NOMO-1 (cell line): Measurements from ENCODE around the gene DOCK3.
"Not testable (repeated sequence)": the region's sequence is repeated elsewhere in the genome, so short reads cannot be mapped to it uniquely, and the experiment has no call there.

ENCODE experiments used
- DNase-seq, 2 experiments: peaks; one replicate each; lab custom pipeline; 2025; ENCODE audit not compliant: unreplicated experiment in 2 of 2; lab: John Stamatoyannopoulos, UW

DOCK3 gene

GRCh38 chr3:50971487-50971924 lies 296.8 kb downstream of the DOCK3 start:
- DNase-seq = peak; percentile 55 to 58

GRCh38 chr3:50972029-50972428 lies 297.3 kb downstream of the DOCK3 start:
- DNase-seq = no peak

- not testable (repeated sequence) for DNase-seq
Observed at GRCh38 chr3:50978586-50978985, 303.9 kb downstream of the DOCK3 start.

GRCh38 chr3:50978991-50979667 lies 304.4 kb downstream of the DOCK3 start:
- DNase-seq = no peak

- DNase-seq = no peak
Observed at GRCh38 chr3:50982540-50983325, 308.0 kb downstream of the DOCK3 start.

GRCh38 chr3:50983887-50984286 lies 309.2 kb downstream of the DOCK3 start:
- DNase-seq = no peak

GRCh38 chr3:50985893-50986292 lies 311.2 kb downstream of the DOCK3 start:
- no peak for DNase-seq

- no peak for DNase-seq
Observed at GRCh38 chr3:50986726-50987125, 312.0 kb downstream of the DOCK3 start.

GRCh38 chr3:50994537-50994936 lies 319.8 kb downstream of the DOCK3 start:
- no peak for DNase-seq

- DNase-seq = no peak
Observed at GRCh38 chr3:50995085-50995824, 320.5 kb downstream of the DOCK3 start.

- no peak for DNase-seq
Observed at GRCh38 chr3:51002495-51002894, 327.8 kb downstream of the DOCK3 start.

GRCh38 chr3:51004235-51004634 lies 329.5 kb downstream of the DOCK3 start:
- no peak for DNase-seq

GRCh38 chr3:51024121-51024520 lies 349.4 kb downstream of the DOCK3 start:
- DNase-seq = no peak

GRCh38 chr3:51024765-51025632 lies 350.3 kb downstream of the DOCK3 start:
- DNase-seq = no peak

- DNase-seq = no peak
Observed at GRCh38 chr3:51031666-51032065, 356.9 kb downstream of the DOCK3 start.

- no peak for DNase-seq
Observed at GRCh38 chr3:51035630-51036029, 360.9 kb downstream of the DOCK3 start.

- no peak for DNase-seq
Observed at GRCh38 chr3:51044982-51045381, 370.3 kb downstream of the DOCK3 start.

GRCh38 chr3:51052562-51052961 lies 377.8 kb downstream of the DOCK3 start:
- DNase-seq = no peak

- no peak for DNase-seq
Observed at GRCh38 chr3:51057121-51057520, 382.4 kb downstream of the DOCK3 start.

GRCh38 chr3:51063053-51063452 lies 388.3 kb downstream of the DOCK3 start:
- no peak for DNase-seq
